ENCODE data around the gene PLXNA4.

- TF ChIP-seq CTCF (IDR thresholded peaks at IDR 0.05; ENCODE audit: low read depth, low read length) (no peak), EZH2phosphoT487 (IDR thresholded peaks at IDR 0.05; ENCODE audit: low read depth) (no peak)
These were observed 305.8 kb downstream of the PLXNA4 start for GRCh38 chr7:132270517-132270916.
